Adrenal gland (tissue), 12 donors: ENCODE data around the gene TULP4. TPM values are rescaled to one million over a fixed set of nuclear protein-coding genes. Genes with fewer than 3 reads are reported as not detected.

Experiments used
- DNase-seq, 7 donors: peaks; one replicate each; pipeline ENCODE4 v3.0.0-alpha.2; 2019 to 2020
- H3K27ac ChIP-seq, 5 donors: fragments of 200-600 bp; sonication (generic) in 4 of 5; 1 replicate in 3 of 5; 2 replicates in 2 of 5; pipeline versions ENCODE4 v1.5.1 to v1.8.0; 2016 to 2020; ENCODE audit warnings: mild to moderate bottlenecking in 1 of 5
- H3K27me3 ChIP-seq: fragments of 200-600 bp; 2 replicates; pipeline ENCODE4 v1.8.0; 2021
- H3K36me3 ChIP-seq, 2 donors: fragments of 200-600 bp; replicated peaks in 1 of 2; 1 replicate in 1 of 2; 2 replicates in 1 of 2; pipeline versions ENCODE4 v1.5.1 to v1.8.0; 2018 to 2022
- H3K4me1 ChIP-seq, 2 donors: fragments of 200-600 bp; replicated peaks in 1 of 2; 1 replicate in 1 of 2; 2 replicates in 1 of 2; pipeline versions ENCODE4 v1.5.1 to v1.8.0; 2018 to 2021
- H3K4me3 ChIP-seq, 4 donors: fragments of 200-600 bp; sonication (generic) in 3 of 4; one replicate each; pipeline ENCODE4 v1.5.1; 2016 to 2018
- H3K9me3 ChIP-seq, 3 donors: fragments of 200-600 bp; sonication (generic) in 1 of 3; replicated peaks in 1 of 3; 1 replicate in 2 of 3; 2 replicates in 1 of 3; pipeline versions ENCODE4 v1.5.1 to v1.8.0; 2016 to 2021
- CTCF ChIP-seq, 6 experiments: fragments of 450-650 bp in 4 of 6; fragments of 200-600 bp in 2 of 6; sonication (generic) in 1 of 6; IDR thresholded peaks; 1 replicate in 5 of 6; 2 replicates in 1 of 6; pipeline versions ENCODE4 v1.5.1 to v1.8.0; 2016 to 2021; ENCODE audit warnings: antibody characterized with exemption in 6 of 6, mild to moderate bottlenecking in 2 of 6, moderate library complexity in 1 of 6
- POLR2A ChIP-seq, 2 donors: fragments of 450-650 bp; IDR thresholded peaks; one replicate each; pipeline ENCODE4 v1.6.1; 2017; ENCODE audit warnings: antibody characterized with exemption in 2 of 2, mild to moderate bottlenecking in 2 of 2, moderate library complexity in 1 of 2
- WGBS, 4 donors: extraction: QIAGEN DNeasy Blood & Tissue Kit in 2 of 4; methylation state at CpG; one replicate each; pipeline versions ENCODE4 v1.1.5 to v1.1.7; 2013 to 2017; 5-methylcytosine and 5-hydroxymethylcytosine counted together
- intact Hi-C, 2 donors: fragments of 100-400 bp; cut with DNase I; formaldehyde crosslinking; loops; one replicate each; pipeline versions ENCODE4 v1.14.1 to v1.15.0; 2022 to 2023
- polyA plus RNA-seq, 3 donors: library from polyadenylated mRNA; stranded (reverse); fragments of 200-250 nt in 2 of 3; fragments of 350-450 nt in 1 of 3; fragmentation: Illumina TruSeq in 1 of 3; extraction: RNeasy Lipid Tissue Mini Kit (QIAGEN cat#74804) in 1 of 3; gene quantifications; one replicate each; pipeline ENCODE4 v1.2.3, GENCODE V29; 2013 to 2014
- total RNA-seq, 9 donors: library from RNA; depleted of rRNA in 4 of 9; stranded (reverse); fragments of >200 nt in 4 of 9; fragments of 120-200 nt in 1 of 9; fragmentation: NEBNext Ultra II Directional in 1 of 9; extraction: Animal tissue kit (Norgen Biotek cat#: 25700) in 1 of 9; gene quantifications; one replicate each; pipeline versions ENCODE4 v1.1.0 to v1.2.4, GENCODE V29; 2013 to 2023
- donor health status: healthy with polysubstance abuse.
- donor health status: Bipolar disorder and iron deficiency.
- donor health status: DM: yes; HTN: yes; CAD: no.
- donor health status: DM: no; HTN: no; CAD: no.
- donor health status: DM: no; HTN: no; CAD: no.
- donor health status: DM: yes; HTN: yes; CAD: no.

TULP4 gene
- total and polyA plus RNA-seq, 12 donors, result 1.9 to 89.6 (median 61.4) TPM

GRCh38 chr6:158508450-158508849 is 196.2 kb downstream of the TULP4 start:
- Histone ChIP-seq H3K9me3 (no peaks in the 10 kb centered on the region), H3K27ac (no peak overlapping the region), H3K4me3 (no peak overlapping the region), H3K4me1 (no peaks in the 10 kb centered on the region), H3K36me3 (no peaks in the 10 kb centered on the region), H3K27me3 (no peaks in the 10 kb centered on the region)
- TF ChIP-seq CTCF (IDR thresholded peaks at IDR 0.05) (no peak), POLR2A (IDR thresholded peaks at IDR 0.05) (no peak)
- WGBS, 4 donors, result 88 to 93% (median 90%) methylated on average over 5 of the region's 5 CpGs
- intact Hi-C loops, result no loop called here
- DNase-seq, result no peak

GRCh38 chr6:158509465-158509864 is 197.2 kb downstream of the TULP4 start:
- H3K4me1 ChIP-seq, result no peaks in the 10 kb centered on the region
- no peaks in the 10 kb centered on the region for H3K9me3 ChIP-seq
- 93 to 97% (median 96%) methylated on average over 11 of the region's 11 CpGs for WGBS, 4 donors
- H3K36me3 ChIP-seq, result no peaks in the 10 kb centered on the region
- intact Hi-C loops, result no loop called here
- no peak overlapping the region for H3K27ac ChIP-seq
- no peak overlapping the region for H3K4me3 ChIP-seq
- H3K27me3 ChIP-seq, result no peaks in the 10 kb centered on the region
- TF ChIP-seq POLR2A (IDR thresholded peaks at IDR 0.05) (no peak), CTCF (IDR thresholded peaks at IDR 0.05) (no peak)
- DNase-seq, result no peak

- H3K27ac ChIP-seq, result no peak overlapping the region
- no peak for DNase-seq
- intact Hi-C loops, result no loop called here
- 83 to 92% (median 87%) methylated on average over 4 of the region's 4 CpGs for WGBS, 4 donors
- no peaks in the 10 kb centered on the region for H3K36me3 ChIP-seq
- no peak for TF ChIP-seq CTCF (IDR thresholded peaks at IDR 0.05)
- TF ChIP-seq POLR2A (IDR thresholded peaks at IDR 0.05), result no peak
- no peak overlapping the region for H3K4me3 ChIP-seq
- H3K27me3 ChIP-seq, result peaks cover 8% of the 10 kb centered on the region
- peaks cover 0 to 1% of the 10 kb centered on the region in 2 donors for H3K4me1 ChIP-seq
- H3K9me3 ChIP-seq, result no peaks in the 10 kb centered on the region
Measured at GRCh38 chr6:158512809-158513208, 200.5 kb downstream of the TULP4 start.

GRCh38 chr6:158514176-158514575 is 201.9 kb downstream of the TULP4 start:
- TF ChIP-seq CTCF (IDR thresholded peaks at IDR 0.05) (no peak), POLR2A (IDR thresholded peaks at IDR 0.05) (no peak)
- Histone ChIP-seq H3K9me3 (no peaks in the 10 kb centered on the region), H3K36me3 (no peaks in the 10 kb centered on the region), H3K27me3 (peaks cover 8% of the 10 kb centered on the region), H3K27ac (no peak overlapping the region), H3K4me1 (peaks cover 0 to 8% of the 10 kb centered on the region in 2 donors), H3K4me3 (no peak overlapping the region)
- WGBS, 4 donors, result 70 to 82% (median 74%) methylated on average over 4 of the region's 4 CpGs
- no peak for DNase-seq
- intact Hi-C loops, result no loop called here
